GM06990 (cell line): Measurements from ENCODE around the gene GLDC.

Experiments used
- DNase-seq: peaks from one replicate; pipeline ENCODE4 v3.0.0-alpha.2; 2011; ENCODE audit not compliant: insufficient read length; ENCODE audit errors: extremely low read depth
- H3K27me3 ChIP-seq: replicated peaks from 2 replicates; pipeline ENCODE4 v1.6.0; 2011; ENCODE audit warnings: low read length; ENCODE audit not compliant: control insufficient read depth, insufficient read depth
- H3K36me3 ChIP-seq: 2 replicates; pipeline ENCODE4 v1.5.1; 2011; ENCODE audit warnings: low read length; ENCODE audit not compliant: control insufficient read depth, insufficient read depth
- H3K4me3 ChIP-seq: replicated peaks from 2 replicates; pipeline ENCODE4 v1.5.1; 2011; ENCODE audit warnings: low read depth, mild to moderate bottlenecking, control low read depth, low read length
- TF ChIP-seq, protein P1 (sequence below): IDR thresholded peaks from 2 replicates; pipeline ENCODE4 v1.5.1; 2011; ENCODE audit warnings: low read length, control low read depth, mild to moderate bottlenecking, inconsistent platforms; ENCODE audit not compliant: insufficient read depth, poor library complexity, severe bottlenecking

Gene GLDC

GRCh38 chr9:6522263-6522662 lies 123.3 kb downstream of the GLDC start:
- DNase-seq = no peak
- no peak overlapping the region for H3K4me3 ChIP-seq
- H3K36me3 ChIP-seq = no peaks in the 10 kb centered on the region; the same call in none of the 2 replicates
- TF ChIP-seq, protein P1, sequence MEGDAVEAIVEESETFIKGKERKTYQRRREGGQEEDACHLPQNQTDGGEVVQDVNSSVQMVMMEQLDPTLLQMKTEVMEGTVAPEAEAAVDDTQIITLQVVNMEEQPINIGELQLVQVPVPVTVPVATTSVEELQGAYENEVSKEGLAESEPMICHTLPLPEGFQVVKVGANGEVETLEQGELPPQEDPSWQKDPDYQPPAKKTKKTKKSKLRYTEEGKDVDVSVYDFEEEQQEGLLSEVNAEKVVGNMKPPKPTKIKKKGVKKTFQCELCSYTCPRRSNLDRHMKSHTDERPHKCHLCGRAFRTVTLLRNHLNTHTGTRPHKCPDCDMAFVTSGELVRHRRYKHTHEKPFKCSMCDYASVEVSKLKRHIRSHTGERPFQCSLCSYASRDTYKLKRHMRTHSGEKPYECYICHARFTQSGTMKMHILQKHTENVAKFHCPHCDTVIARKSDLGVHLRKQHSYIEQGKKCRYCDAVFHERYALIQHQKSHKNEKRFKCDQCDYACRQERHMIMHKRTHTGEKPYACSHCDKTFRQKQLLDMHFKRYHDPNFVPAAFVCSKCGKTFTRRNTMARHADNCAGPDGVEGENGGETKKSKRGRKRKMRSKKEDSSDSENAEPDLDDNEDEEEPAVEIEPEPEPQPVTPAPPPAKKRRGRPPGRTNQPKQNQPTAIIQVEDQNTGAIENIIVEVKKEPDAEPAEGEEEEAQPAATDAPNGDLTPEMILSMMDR = no peak
- no peaks in the 10 kb centered on the region for H3K27me3 ChIP-seq

- no peak for DNase-seq
- no peak overlapping the region for H3K4me3 ChIP-seq
- TF ChIP-seq, protein P1 = no peak
- no peaks in the 10 kb centered on the region for H3K27me3 ChIP-seq
- H3K36me3 ChIP-seq = peaks cover 2% of the 10 kb centered on the region
These were observed 133.4 kb downstream of the GLDC start for GRCh38 chr9:6512085-6512657.

DNA sequence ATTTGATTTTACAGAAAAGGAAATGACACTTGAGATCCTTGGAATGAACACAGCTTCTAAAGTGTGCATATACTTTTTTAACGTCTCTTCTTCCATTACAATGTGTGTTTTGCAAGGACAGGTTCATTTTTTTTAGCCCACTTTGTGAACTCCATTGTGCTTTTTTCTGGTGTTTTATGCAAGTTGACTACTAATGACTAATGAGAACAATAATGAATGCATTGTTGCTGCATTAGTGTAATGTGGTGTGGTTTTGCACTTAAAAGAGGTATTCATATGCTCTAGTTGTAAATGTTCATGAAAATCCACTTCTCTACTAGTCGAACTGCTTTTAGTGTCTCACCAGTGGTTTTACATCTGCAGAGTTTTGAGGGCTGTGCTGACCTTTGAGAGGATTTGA lies 139.0 kb downstream of the GLDC start:
- no peaks in the 10 kb centered on the region for H3K27me3 ChIP-seq
- no peak for DNase-seq
- TF ChIP-seq, protein P1 = no peak
- peaks cover 5% of the 10 kb centered on the region for H3K36me3 ChIP-seq
- H3K4me3 ChIP-seq = no peak overlapping the region

- peaks cover 9% of the 10 kb centered on the region for H3K36me3 ChIP-seq
These were observed 143.1 kb downstream of the GLDC start for GRCh38 chr9:6502399-6502798.

GRCh38 chr9:6501526-6502210 lies 143.9 kb downstream of the GLDC start:
- Histone ChIP-seq H3K27me3 (no peaks in the 10 kb centered on the region), H3K4me3 (no peak overlapping the region), H3K36me3 (peaks cover 12% of the 10 kb centered on the region)
- TF ChIP-seq, protein P1 = no peak
- DNase-seq = no peak

More at GRCh38 chr9:6502399-6502798, 143.1 kb downstream of the GLDC start:
- TF ChIP-seq, protein P1 = no peak
- H3K27me3 ChIP-seq = no peaks in the 10 kb centered on the region
- DNase-seq = no peak
- H3K4me3 ChIP-seq = no peak overlapping the region

DNA sequence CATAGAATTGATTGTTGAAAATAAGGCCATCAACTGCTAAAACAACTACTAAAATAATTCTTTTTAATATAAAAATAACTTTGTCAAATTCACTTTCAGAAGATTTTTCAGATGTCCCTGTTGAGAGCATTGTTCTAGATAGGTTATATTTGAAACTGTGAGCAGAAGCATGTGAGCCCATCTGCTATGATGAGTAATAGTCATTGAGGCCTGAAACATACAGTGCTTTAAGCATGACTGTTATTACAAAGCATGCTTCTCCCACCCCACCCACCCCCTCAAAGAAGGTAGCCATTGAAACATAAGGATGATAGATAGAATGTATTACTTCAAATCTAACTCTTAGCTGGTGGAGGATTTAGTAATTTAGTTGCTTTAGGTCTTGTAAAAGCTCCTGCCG lies 146.5 kb downstream of the GLDC start:
- Histone ChIP-seq H3K36me3 (peaks cover 10% of the 10 kb centered on the region), H3K4me3 (no peak overlapping the region), H3K27me3 (no peaks in the 10 kb centered on the region)
- TF ChIP-seq, protein P1 = no peak
- DNase-seq = no peak
